Left forelimb (tissue), 1 donor: ENCODE results near the gene PLA2G15.

Experiments
- DNase-seq: peaks from one replicate; pipeline ENCODE4 v3.0.0-alpha.2; 2018; ENCODE audit warnings: low spot score

The PLA2G15 gene

DNA sequence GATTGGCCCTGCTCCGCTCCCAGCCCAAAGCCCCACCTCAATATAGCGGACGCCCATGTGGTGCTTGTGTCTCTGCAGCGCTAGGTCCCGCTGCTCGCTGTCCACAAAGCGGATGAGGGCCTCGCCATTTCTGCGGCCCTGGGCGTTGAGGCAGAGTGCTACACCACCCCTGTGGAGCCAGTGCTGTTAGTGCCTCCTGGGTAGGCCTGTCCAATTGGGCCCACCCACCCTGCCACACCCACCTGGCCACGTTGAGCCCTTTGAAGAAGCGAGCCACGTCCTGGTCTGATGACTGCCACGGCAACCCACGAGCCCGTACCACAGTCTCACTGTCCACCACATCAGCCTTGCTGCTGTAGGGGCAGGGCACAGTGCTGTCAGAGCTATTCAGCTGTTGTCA, 12.8 kb upstream of the PLA2G15 start:
- no peak for DNase-seq

DNA sequence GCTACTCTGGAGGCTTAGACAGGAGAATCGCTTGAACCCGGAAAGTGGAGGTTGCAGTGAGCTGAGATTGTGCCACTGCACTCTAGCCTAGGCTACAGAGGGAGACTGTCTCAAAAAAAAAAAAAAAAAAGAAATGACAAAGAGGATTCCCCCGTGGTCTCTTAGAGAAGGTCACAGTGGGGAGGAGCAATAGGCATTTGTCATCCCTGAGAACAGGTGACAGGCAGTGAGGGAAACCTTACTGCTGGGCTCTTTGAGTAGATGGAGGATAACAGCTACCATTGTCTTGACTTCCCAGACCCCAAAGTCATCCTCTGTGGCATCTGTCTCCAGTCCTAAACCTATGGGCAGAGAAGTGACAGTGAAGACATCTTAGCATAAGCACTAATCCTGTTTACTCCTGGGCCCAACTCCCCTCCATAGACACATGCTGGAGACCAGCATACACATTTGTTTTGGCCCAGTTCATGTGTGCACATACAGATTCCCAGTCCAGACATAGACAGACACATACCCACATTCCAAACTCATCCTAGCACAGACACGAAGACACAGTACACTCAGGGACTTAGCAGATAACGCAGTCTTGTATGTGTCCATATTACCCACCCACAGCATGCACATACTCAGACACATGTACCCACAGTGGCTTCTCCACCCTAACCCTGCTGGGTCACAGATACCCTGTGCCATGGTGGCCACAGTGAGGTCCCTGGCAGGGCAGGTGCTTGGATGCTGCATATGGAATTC, 11.9 kb upstream of the PLA2G15 start:
- no peak for DNase-seq

DNA sequence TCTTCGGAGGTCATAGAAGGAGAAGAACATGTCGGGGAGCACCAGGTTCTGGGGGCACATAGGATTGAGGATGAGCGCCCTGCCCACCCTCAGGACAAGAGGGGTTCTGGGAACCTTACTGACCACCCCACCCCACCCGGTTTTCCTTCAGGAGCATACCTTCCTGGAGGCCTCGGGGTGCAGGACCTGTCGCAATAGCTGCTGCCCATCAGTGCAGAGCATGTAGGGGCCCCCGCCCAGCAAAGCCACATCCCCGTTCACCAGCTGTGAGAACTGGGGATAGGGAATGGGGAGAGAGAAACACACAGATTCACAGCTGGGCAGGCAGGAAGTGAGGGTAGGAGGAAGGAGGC, 11.4 kb upstream of the PLA2G15 start:
- DNase-seq = no peak

DNA sequence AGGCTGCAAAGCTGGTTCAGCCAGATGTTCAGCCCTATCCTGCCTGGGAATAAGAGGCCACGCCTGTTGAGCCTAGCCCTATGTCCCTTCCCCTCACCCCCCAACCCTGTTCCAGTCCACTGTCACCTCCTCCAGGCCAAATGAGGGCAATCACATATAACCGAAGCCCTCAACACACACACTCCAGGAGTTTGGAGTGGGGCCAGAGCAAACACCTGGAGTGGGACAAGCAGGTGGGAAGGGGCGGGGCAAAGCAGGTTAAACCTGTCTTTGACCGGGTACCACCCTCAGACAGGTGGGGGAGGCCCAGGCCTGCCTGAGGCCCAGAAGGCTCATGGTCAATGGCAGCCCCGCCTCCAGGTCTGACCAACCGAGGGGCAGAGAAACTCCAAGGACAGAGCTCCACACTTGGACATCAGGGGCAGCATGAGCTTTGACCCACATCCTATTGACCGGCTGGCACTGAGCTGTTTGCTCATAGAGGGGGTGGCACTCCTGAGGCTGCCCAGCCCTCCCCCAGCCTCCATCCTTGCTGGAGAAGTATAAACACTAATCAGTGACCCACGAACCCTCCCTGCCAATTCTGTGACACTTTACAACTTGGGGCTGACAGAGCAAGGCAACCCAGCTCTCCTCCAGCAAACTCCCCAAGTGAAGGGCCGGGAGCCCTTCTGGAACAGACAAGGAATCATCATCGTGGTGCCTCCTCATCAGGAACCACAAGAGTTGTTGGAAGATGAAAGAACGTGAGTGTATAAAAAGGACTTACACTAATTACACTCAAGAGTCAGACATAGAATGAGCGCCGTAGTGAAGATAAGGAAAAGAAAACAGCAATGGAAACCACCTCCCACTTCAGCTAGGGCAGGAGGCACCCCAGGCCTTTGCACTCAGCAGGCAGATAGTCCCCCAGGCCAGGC, 10.7 kb upstream of the PLA2G15 start:
- no peak for DNase-seq

DNA sequence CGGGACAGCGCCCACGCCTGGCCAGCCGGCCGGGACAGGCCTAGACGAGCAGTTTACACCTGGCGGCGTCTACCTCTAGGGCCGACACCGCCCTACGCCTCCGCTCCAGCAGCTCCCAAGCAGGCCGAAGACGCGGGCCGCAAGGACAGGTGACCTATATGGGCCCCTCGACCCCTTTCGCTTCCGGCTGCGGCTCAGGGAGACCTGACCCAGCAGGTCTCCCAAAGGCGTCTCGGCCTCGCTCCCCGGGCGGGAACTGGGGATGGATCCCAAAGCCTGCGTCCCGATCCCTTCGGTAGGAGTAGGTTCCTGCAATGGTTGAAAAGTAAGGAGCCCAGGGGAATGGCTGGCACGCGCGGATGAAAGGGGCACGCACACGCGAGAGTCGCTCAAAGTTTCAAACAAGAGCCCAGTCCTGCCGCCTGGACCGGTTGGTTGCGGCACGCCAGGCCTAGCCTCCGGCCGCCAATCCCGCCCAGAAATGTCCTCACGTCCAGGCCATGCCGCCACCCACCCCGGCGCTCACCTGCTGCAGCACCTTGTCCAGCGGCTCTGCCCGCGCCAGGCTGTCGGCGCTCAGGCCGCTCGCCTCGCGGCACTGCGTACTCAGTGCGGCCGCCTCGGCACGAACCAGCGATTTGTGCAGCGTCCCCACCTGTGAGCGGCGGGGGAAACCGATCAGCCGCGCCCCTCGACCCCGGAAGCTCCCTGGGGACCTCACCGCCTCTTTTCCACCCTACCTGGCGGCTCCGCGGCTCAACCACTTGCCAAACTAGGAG, 9.9 kb upstream of the PLA2G15 start:
- DNase-seq = no peak

DNA sequence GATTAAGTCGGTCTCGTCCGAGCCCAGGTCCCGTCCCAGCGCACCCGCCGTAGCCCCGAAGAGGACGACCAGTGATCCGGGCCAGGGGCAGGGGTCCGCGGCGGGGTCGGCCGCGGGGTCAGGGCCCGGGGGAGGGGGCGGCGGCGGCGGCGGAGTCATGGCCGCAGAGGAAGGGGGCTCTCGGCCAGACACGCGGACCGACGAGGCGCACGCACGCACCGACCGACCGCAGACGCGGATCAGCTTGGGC, 9.4 kb upstream of the PLA2G15 start, which contains the start of gene ESRP2:
TSS of gene ESRP2 (minus strand) at position 241 of the 250 bp plus-strand sequence. CDS start at position 159, 82 bp downstream.
- no peak for DNase-seq

DNA sequence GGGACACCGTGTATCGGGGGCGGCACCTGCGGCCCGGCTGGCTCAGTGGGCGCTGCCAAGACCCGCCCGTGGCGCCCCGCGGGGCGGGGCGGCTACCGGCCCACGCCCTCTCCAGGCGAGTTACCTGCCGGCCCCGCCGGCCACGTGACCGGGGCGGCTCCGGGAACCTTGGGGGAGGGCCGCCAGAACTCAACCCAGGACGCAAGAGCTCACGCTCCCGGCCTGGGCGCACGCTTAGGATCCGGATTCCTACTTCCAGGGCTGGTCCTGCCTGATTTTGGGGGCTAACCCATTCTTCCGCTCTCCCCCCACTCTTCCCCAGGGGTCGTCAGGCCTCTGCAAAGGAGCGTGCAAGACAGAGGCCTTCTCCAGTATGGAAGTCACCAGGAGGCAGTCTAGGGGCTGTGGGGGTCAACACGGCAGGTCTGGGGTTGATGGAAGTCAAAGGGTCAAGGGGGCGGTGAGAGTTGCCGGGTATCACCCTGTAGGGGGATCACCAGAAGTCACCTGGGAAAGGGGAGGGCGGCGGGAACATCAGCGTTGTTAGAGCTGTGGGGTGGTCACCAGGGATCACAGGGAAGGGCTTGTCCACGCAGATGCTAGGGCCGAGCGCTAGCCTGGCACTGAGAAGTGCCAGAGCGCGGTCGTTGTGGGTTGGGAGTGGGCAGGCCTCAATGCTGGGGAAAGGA, 8.9 kb upstream of the PLA2G15 start:
- no peak for DNase-seq

DNA sequence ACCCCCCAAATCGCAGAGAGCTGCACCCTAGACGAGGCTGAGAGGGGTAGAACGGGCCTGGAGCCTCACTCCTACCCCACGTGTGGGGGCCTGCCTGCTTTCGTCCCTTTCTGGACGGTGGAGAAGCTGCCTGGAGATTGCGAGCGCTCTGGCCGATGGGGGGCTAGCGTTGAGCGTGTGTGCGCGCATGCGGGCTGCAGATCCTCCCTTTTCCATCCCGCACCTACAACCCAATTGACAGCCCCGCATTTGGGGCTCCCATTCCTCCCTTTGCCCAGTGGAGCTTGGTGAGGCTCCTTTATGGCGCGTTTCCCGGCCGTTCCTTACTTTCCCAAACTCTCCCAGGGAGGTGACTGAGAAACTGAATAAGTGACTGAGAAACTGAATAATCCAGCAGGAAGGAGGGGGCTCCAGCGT, 8.3 kb upstream of the PLA2G15 start:
- no peak for DNase-seq

DNA sequence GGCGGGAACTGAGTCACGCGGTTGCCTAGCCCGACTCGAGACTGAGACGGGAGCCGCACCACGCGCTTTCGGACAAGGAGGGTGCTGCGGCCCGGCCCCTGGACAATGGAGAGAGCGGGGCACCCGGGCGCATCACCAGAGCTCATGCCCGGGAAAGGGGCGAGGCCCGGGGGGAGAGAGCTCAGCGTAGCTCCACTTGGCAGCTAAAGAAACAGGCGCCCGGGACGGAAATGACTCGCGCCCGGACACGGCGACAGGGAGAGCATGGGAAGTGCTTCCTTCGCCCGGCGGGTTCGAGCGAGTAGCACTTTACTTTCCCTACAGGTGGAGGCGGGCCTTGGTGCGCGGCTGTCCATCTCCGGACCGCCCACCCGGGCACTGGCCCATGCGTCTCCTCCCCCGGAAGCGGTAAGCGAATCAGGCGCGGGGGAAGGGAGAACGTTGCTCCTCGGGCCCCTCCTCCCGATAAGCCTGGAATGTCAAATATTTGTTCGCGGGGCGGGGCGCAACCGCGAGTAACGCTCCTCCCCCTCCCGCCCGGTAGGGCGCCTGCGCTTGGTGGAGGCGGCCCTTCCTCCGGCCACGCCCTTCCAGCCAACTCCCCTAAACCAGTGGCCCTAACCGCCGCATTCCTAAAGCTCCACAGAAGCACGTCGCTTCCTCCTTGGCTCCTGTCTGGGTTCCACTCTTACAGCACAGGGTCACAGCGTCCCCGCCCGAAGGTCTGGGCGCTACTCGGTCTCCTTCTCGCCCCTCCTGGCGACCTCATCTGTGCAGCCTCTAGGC, 7.7 kb upstream of the PLA2G15 start:
- peak; percentile 98 for DNase-seq

DNA sequence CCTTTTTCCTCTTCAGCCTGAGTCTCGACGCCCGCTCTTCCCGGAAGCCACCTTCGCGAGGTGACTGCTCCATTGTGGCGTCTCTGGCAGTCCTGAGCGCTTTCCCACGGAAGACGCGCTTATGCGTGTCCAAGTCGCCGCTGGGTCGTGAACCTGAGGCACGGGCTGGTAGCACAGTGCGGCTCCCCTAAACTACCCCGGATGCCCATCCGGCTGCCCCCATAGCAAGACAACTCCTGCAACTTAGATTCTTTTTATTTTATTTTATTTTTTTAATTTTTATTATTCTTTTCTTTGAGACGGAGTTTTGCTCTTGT, 7.2 kb upstream of the PLA2G15 start:
- DNase-seq = no peak

DNA sequence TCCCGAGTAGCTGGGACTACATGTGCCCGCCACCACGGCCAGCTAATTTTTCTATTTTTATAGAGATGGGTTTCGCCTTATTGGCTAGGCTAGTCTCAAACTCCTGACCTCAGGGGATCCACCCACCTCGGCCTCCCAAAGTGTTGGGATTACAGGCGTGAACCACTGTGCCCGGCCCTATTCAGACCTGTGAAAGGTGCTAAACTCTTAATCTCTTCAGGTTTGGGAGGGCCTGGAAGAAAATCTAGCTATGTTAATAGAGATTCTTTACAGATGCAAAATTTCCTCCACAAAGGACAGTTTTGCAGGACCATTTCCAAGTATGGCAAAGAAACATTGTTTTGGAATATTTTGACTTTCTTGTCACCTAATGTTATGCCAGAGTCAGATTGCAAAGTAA, 3.1 kb upstream of the PLA2G15 start:
- DNase-seq = no peak

DNA sequence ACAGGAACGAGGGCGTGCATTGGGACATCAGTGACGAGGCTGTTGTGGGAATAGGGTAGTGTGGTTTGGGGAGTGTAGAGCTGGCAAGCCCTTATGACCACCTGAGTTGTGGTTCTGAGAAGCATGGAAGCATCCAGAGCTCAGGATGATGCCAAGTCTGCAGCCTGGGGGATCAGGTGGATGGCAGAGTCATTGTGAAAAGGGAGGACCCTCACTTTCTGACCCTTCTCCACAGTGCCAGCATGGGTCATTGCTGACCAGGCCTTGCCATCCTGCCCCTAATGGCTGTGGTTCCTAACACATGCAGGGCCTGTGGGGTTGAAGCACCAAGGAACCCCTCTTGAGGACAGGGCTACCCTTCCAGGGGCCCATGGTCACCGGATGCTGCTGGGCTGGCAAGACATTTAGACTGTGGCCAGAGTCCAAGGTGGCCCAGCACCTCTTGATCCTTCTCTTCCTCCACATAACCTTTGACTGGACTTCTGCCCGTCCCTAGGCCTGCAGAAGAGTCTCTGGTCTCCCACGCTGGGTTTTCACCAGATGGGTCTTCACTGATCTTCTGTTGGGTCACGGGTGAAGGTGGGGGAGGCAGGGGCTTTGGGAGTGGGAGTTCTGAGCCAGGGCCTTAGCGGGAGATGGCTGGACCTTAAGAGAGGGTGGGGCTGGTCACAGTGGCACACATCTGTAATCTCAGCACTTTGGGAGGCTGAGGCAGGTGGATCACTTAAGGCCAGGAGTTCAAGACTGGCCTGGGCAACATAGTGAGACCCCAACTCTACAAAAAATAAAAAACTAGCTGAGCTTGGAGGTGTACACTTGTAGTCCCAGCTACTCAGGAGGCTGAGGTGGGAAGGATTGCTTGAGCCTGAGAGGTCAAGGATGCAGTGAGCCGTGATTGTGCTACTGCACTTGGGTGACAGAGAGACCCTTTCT, 2.0 kb upstream of the PLA2G15 start:
- DNase-seq = no peak

DNA sequence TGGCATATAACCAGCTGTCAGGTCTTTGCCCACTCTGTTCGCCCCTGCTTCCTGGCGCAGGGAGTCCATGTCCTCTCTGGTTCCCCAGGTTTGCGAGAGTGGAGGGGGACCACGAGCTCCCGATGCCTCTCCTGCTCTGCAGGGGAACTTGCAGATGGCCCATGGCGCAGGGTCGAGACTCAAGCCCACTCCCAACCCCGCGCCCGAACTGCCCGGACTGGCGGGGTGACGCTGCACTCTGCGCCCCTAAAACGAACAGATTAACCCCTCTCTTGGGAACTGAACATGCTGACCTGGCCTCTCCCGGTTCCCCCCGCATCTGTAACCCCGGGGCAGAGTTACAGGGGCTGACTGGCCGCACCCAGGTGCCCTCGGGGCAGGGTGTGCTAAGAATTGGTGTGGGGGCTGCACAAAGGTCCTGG, 681 bp upstream of the PLA2G15 start:
- no peak for DNase-seq

DNA sequence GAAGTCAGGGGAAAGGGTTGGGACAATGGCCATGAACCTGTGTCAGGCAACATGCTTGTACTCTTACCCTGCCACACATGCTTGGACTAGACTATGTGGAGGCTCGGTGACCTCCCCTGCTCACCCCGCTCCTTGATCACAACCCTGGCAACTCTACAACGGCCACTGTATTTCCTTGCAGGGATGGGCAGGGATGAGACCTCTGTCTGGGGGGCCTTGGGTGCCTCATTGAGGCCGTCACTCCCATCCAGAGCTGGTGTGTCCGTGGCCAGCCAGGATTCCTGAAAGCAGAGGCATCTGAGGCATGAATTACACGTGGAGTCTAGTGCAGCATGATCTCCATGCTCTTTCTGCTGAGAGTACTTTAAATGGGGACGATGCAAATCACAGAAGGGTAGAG, 948 bp downstream of the PLA2G15 start:
- no peak for DNase-seq

DNA sequence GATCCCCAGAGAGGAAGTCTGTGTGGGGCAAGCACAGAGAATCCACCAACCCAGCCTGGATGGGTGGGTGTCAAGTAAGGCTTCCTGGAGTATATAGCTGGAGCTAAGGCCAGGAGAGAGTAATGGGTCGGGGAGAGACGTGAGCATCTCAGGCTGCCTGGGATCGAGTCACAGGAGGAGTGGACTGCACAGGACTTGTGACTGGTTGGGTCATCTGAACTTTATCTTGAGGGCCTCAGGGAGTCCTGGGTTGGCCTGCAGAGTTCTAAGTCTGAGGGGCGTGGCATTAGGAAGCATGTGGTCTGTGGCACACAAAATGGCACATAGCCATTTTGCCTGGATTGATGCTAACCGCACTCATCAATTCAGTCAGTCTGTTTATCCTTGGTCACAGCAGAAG, 1.5 kb downstream of the PLA2G15 start:
- no peak for DNase-seq

DNA sequence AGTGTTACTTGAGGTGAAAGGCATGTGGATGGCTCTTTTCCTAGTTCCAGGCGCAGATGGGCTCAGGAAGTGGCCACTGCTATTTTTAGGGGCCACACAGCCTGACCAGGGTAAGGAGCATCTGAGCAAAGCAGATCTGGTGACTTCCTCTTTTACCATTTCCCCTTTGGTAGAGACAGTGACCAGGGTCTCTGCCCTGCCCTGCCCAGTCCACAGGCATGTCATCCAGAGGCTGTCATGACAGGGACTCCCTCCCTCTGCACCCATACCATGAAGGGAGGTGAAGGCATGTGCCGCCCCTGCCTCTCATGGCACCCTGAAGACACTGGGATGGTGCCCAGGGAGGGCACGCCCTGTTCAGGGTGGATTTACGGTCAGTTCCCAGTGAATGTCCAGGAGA, 2.2 kb downstream of the PLA2G15 start:
- DNase-seq = no peak

DNA sequence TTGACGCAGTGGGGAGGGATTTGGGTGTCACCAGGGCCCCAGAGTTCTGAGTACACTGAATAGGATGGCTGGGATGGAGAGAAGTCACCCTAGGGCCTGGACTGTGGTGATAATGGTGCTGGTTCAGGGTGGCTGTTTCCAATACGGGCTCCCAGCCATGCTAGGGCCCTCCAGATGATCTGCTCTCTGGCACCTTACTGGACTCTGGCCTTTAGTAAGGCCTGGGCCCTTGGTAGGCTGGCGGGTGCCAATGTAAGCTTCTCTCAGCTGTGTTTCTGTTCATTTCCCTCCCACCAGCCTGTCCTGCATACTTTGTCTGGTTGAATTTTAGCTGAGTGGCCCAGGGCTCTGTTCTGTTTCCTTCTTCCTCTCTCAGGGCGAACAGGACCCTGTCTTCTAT, 2.8 kb downstream of the PLA2G15 start:
- no peak for DNase-seq

DNA sequence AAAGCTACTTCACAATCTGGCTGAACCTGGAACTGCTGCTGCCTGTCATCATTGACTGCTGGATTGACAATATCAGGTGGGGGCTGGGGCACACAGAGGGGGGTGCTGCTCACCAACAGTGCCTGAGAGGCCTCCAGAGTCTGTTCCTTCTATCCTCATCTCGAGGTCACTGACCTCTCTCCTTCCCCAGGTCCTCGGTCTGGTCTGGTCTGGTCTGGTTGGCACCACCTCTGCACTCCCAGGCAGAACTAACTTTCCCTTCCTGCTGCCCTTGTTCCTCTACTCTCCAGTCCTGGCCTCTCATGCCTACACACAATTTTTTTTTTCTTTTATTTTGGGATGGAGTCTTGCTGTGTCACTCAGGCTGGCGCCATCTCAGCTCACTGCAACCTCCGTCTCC, 4.2 kb downstream of the PLA2G15 start:
- no peak for DNase-seq

DNA sequence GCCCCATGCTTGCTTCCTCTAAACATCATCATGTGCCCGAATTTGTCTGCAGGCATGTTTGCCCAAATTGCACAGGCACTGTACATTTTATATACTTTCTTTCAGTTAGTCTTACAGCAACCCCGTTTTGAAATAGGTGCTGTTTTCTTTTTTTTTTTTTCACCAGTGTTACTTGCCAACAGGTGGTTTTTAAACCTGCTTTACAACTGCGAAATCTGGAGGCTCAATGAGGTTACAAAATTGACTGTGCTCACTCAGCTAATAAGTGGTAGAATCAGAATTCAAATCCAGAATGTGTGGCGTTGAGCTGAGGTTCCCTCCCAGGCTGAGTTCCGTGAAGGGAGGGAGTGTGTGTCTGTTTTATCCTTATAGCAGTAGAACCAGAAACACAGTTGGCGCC, 5.8 kb downstream of the PLA2G15 start:
- no peak for DNase-seq

DNA sequence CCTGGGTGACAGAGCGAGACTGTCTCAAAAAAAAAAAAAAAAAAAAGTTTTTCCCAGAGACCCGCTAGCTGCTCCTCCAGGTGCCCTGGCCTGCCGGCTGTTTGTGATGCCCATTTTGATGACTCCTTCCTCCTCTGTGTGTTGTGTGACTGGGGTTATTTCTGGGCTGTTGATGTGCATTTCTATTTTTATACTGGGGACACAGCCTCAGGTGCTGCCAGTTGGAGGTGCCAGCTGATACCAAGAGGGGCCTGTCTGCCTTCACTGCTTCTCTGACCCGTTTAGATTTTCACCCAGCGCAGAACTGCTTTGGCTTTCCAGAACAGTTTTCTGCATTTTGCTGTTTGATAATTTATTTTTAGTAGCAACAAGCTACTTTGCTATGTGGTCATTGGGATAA, 6.7 kb downstream of the PLA2G15 start:
- no peak for DNase-seq

DNA sequence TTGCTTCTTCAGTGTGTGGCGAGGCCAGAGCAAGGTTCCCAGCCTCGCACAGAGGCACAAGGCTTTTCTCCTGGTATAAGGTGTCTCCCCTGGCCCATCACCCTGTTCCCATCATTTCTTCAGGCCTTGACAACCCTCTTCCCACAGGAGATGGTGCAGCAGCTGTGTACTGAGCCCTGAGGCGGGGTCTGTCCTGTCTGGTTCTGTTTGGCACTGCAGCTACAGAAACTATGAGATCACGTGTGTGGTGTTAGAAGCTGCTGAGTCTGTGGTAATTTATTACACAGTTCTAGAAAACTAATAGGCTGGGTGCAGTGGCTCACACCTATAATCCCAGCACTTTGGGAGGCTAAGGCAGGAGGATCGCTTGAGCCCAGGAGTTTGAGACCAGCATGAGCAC, 7.2 kb downstream of the PLA2G15 start:
- DNase-seq = no peak
